Lung (tissue), 12 donors: ENCODE measurements around the gene KCNK1. TPM values are rescaled to one million over a fixed set of nuclear protein-coding genes. Genes with fewer than 3 reads are reported as not detected.
"Not testable (repeated sequence)": the region's sequence is repeated elsewhere in the genome, so short reads cannot be mapped to it uniquely, and the experiment has no call there.

Experiments used
- ATAC-seq: fragments of 200-7000 bp; cut with Tn5 transposase; one replicate; pipeline ENCODE4 v1.9.1; 2020; ENCODE audit warnings: moderate number of reproducible peaks; ENCODE audit not compliant: insufficient read depth, low FRiP score
- DNase-seq, 3 donors: peaks; one replicate each; pipeline ENCODE4 v3.0.0-alpha.2; 2013 to 2017
- H3K27ac ChIP-seq, 2 donors: one replicate each; pipeline ENCODE4 v1.5.1; 2013; ENCODE audit warnings: mild to moderate bottlenecking in 2 of 2, moderate library complexity in 2 of 2, control low read depth in 1 of 2, inconsistent platforms in 1 of 2, low read depth in 1 of 2, low read length in 1 of 2
- H3K27me3 ChIP-seq, 3 donors: one replicate each; pipeline ENCODE4 v1.5.1; 2013; ENCODE audit warnings: low read length in 2 of 3; ENCODE audit not compliant: control insufficient read depth in 3 of 3, insufficient read depth in 3 of 3
- H3K36me3 ChIP-seq, 4 donors: one replicate each; pipeline ENCODE4 v1.5.1; 2013; ENCODE audit warnings: low read length in 4 of 4, mild to moderate bottlenecking in 1 of 4, moderate library complexity in 1 of 4; ENCODE audit not compliant: control insufficient read depth in 4 of 4, insufficient read depth in 4 of 4
- H3K4me1 ChIP-seq, 5 donors: one replicate each; pipeline ENCODE4 v1.5.1; 2013; ENCODE audit warnings: low read length in 5 of 5, mild to moderate bottlenecking in 2 of 5, moderate library complexity in 1 of 5; ENCODE audit not compliant: control insufficient read depth in 5 of 5, insufficient read depth in 5 of 5
- H3K4me3 ChIP-seq: one replicate; pipeline ENCODE4 v1.5.1; 2013; ENCODE audit warnings: mild to moderate bottlenecking, control low read depth, moderate library complexity
- H3K9ac ChIP-seq, 2 donors: one replicate each; pipeline ENCODE4 v1.5.1; 2013; ENCODE audit warnings: low read length in 2 of 2, control low read depth in 1 of 2; ENCODE audit not compliant: insufficient read depth in 1 of 2
- H3K9me3 ChIP-seq, 4 donors: one replicate each; pipeline ENCODE4 v1.5.1; 2013; ENCODE audit warnings: low read length in 3 of 4, mild to moderate bottlenecking in 1 of 4, moderate library complexity in 1 of 4; ENCODE audit not compliant: control insufficient read depth in 4 of 4, insufficient read depth in 3 of 4
- WGBS, 2 donors: extraction: QIAGEN DNeasy Blood & Tissue Kit; methylation state at CpG; one replicate each; pipeline ENCODE4 v1.1.7; 2013; 5-methylcytosine and 5-hydroxymethylcytosine counted together
- polyA plus RNA-seq, 2 donors: library from polyadenylated mRNA; stranded (reverse); fragments of 200-250 nt; gene quantifications; one replicate each; pipeline ENCODE4 v1.2.1, GENCODE V29; 2013
- total RNA-seq, 2 donors: library from RNA; depleted of rRNA in 1 of 2; stranded (reverse); fragments of >200 nt in 1 of 2; gene quantifications; one replicate each; pipeline ENCODE4 v1.2.1, GENCODE V29; 2014 to 2021
- TF ChIP-seq, protein P1 (sequence below): IDR thresholded peaks from 2 replicates; pipeline ENCODE4 v1.5.1; 2012; ENCODE audit warnings: mild to moderate bottlenecking; ENCODE audit errors: control extremely low read depth, extremely low read depth
- donor health status: control.
- donor health status: control.
- donor health status: Bipolar disorder and iron deficiency.
- donor health status: healthy.
- donor health status: DM: yes; HTN: yes; CAD: no.

The KCNK1 gene
- total and polyA plus RNA-seq, 4 donors: 8.9 to 13.1 (median 11.2) TPM

DNA sequence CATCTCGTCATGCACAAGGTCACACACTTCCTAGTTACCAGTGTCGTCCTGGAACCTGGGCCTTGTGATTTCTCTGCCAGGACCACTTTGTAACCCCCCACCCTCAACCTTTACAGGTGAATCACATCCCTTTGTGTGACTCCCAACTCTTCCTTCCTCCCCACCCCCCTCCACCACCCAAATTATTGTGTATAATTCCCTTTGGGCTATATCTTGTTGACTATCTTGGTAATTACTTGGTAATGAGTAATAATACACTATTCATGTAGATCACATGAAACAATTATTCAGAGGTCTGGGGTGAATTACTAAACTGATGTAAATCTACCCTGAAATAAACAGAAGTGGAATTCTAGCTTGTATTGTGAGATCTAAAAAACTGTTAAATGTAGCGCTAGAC lies 1.7 kb downstream of the KCNK1 start:
- 63 to 67% methylated on average over 3 of the region's 3 CpGs for WGBS, 2 donors
- H3K27me3 ChIP-seq: peaks cover 0 to 40% (median 37%) of the 10 kb centered on the region in 3 donors

DNA sequence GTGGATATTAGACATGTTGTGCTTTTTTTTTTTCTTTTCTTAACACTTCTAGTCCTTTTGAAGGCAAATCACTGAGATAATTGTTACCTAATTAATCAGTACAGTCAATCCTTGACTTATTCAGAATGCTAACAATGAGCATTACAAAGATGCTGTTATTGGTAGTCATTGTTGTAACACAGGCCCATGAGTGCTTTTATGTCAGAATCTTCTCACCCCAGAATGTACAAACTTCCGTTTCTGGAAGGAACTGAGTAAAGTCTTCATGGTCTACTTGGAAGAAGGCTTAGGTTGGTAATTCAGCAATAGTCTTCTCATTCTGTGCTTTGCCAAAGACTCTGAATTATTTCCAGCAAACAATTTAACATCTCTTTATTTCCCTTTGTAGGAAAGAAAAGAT lies 3.1 kb downstream of the KCNK1 start:
- Histone ChIP-seq H3K36me3 (no peaks in the 10 kb centered on the region), H3K9ac (no peak overlapping the region), H3K27ac (no peak overlapping the region), H3K27me3 (peaks cover 0 to 34% (median 26%) of the 10 kb centered on the region in 3 donors), H3K4me1 (peaks cover 0 to 5% (median 0%) of the 10 kb centered on the region in 5 donors), H3K4me3 (no peak overlapping the region), H3K9me3 (peaks cover 0 to 1% (median 0%) of the 10 kb centered on the region in 4 donors)
- 69 to 76% methylated on average over 1 of the region's 1 CpG for WGBS, 2 donors
- no peak for DNase-seq
- TF ChIP-seq, protein P1, sequence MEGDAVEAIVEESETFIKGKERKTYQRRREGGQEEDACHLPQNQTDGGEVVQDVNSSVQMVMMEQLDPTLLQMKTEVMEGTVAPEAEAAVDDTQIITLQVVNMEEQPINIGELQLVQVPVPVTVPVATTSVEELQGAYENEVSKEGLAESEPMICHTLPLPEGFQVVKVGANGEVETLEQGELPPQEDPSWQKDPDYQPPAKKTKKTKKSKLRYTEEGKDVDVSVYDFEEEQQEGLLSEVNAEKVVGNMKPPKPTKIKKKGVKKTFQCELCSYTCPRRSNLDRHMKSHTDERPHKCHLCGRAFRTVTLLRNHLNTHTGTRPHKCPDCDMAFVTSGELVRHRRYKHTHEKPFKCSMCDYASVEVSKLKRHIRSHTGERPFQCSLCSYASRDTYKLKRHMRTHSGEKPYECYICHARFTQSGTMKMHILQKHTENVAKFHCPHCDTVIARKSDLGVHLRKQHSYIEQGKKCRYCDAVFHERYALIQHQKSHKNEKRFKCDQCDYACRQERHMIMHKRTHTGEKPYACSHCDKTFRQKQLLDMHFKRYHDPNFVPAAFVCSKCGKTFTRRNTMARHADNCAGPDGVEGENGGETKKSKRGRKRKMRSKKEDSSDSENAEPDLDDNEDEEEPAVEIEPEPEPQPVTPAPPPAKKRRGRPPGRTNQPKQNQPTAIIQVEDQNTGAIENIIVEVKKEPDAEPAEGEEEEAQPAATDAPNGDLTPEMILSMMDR: no peak
- ATAC-seq: no peak

More for the DNA sequence above, 1.7 kb downstream of the KCNK1 start:
- Histone ChIP-seq H3K9ac (no peak overlapping the region), H3K36me3 (no peaks in the 10 kb centered on the region), H3K9me3 (peaks cover 0 to 1% (median 0%) of the 10 kb centered on the region in 4 donors), H3K4me3 (no peak overlapping the region), H3K4me1 (peaks cover 0 to 5% (median 0%) of the 10 kb centered on the region in 5 donors), H3K27ac (no peak overlapping the region)
- ATAC-seq: no peak
- DNase-seq: no peak
- TF ChIP-seq, protein P1: no peak

DNA sequence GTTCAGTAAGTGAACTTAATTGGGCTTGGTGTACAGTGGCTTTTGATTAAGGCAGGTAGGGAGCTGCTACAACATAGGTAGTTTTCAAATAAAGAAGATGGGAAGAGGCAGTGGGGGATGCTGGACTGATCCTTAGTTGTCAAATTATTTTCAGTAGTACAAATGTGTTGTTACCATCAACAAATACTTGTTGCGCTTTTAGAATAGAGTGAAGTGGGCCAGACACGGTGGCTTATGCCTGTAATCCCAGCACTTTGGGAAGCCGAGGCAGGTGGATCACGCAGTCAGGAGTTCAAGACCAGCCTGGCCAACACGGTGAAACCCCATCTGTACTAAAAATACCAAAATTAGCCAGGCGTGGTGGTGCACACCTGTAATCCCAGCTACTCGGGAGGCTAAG lies 5.5 kb downstream of the KCNK1 start:
- H3K27ac ChIP-seq, H3K4me1 ChIP-seq, H3K36me3 ChIP-seq, H3K9me3 ChIP-seq, H3K9ac ChIP-seq, ATAC-seq, DNase-seq, H3K4me3 ChIP-seq: not testable (repeated sequence)
- 94 to 97% methylated on average over 7 of the region's 7 CpGs for WGBS, 2 donors
- peaks cover 0 to 21% (median 19%) of the 10 kb centered on the region in 3 donors for H3K27me3 ChIP-seq

DNA sequence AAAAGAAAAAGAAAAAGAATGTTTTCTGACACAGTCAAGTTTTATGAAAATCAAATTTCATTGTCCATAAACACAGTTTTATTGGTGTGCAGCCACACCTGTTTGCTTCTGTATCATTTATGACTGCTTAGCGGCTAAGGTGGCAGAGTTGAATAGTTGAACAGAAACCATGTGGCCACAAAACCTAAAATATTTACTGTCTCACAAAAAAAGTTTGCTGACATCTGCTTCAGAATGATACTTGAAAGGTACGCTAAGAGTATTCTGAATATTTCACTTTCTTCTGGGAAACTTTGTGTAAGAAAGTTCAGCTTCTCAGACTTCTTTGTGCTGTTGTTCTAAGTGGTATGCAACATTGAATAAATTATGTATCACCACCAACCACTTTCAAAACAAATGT lies 6.2 kb downstream of the KCNK1 start:
- ATAC-seq (no peak), DNase-seq (no peak)
- Histone ChIP-seq H3K4me3 (no peak overlapping the region), H3K36me3 (no peaks in the 10 kb centered on the region), H3K9me3 (no peaks in the 10 kb centered on the region), H3K27me3 (peaks cover 0 to 16% (median 14%) of the 10 kb centered on the region in 3 donors), H3K9ac (no peak overlapping the region), H3K4me1 (no peaks in the 10 kb centered on the region), H3K27ac (no peak overlapping the region)
- WGBS, 2 donors: 93 to 96% methylated on average over 2 of the region's 2 CpGs
- TF ChIP-seq, protein P1: no peak
